ENCODE measurements around the gene MOCS1.

GRCh38 chr6:39947611-39948068 is 13.4 kb upstream of the MOCS1 start:
- TF ChIP-seq CTCF (IDR thresholded peaks at IDR 0.05 in 4 of 5, conservative IDR thresholded peaks at IDR 0.05 in 1 of 5) (no peak), POLR2A (IDR thresholded peaks at IDR 0.05) (no peak)
